ENCODE measurements around the gene DIAPH3.

DIAPH3 gene

DNA sequence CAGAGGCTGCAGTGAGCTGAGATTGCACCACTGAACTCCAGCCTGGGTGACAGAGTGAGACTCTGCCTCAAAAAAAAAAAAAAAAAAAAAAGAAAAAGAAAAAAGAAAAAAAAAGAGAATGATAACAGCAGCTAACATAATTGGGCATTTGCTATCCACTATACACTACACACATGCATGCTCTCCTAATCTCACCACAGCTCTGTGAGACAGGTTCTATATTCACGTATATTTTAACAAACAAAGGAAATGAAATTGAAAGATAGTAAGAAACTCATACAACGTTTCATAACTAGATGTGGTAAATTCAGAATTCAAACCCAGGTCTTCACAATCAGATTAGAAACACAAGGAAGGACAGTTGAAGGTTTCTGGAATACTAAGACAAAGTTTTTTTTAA, 265.7 kb downstream of the DIAPH3 start:
- no peaks in the 10 kb centered on the region for H3K36me3 Mint-ChIP-seq (ENCODE audit: low read depth)
- intact Hi-C loops (cut with micrococcal nuclease): no loop called here
- H3K27ac Mint-ChIP-seq: no peak overlapping the region
- H3K4me3 Mint-ChIP-seq: no peak overlapping the region
- no peaks in the 10 kb centered on the region for H3K9me3 Mint-ChIP-seq
- no peaks in the 10 kb centered on the region for H3K27me3 Mint-ChIP-seq
- H3K4me1 Mint-ChIP-seq (ENCODE audit: low read depth): no peaks in the 10 kb centered on the region

- H3K27me3 Mint-ChIP-seq: no peaks in the 10 kb centered on the region
- H3K27ac Mint-ChIP-seq: no peak overlapping the region
- H3K9me3 Mint-ChIP-seq: no peaks in the 10 kb centered on the region
- no peak overlapping the region for H3K4me3 Mint-ChIP-seq
- H3K36me3 Mint-ChIP-seq (ENCODE audit: low read depth): no peaks in the 10 kb centered on the region
- intact Hi-C loops (cut with micrococcal nuclease): no loop called here
- H3K4me1 Mint-ChIP-seq (ENCODE audit: low read depth): no peaks in the 10 kb centered on the region
Observed at GRCh38 chr13:59893266-59893665, 270.5 kb downstream of the DIAPH3 start.

DNA sequence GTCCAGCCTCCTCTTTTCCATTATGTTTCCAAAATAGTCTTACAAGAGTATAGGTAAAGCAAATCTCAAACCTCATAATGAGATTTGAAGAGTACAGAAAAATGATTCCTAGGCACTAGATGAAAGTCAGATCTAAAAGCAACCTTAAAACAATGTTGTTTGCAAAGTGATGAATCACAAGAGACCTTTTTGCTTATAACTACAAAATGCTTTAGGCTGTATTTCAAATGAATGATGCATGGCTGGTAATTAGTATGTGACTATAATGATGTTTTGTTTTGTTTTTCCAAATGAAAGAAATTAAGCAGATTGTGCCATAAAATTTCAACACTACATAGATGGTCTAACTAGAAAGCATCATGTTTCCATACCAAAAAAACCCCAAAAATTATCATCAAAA, 272.7 kb downstream of the DIAPH3 start:
- Mint-ChIP-seq H3K4me3 (no peak overlapping the region), H3K27me3 (no peaks in the 10 kb centered on the region), H3K27ac (no peak overlapping the region), H3K36me3 (ENCODE audit: low read depth) (no peaks in the 10 kb centered on the region), H3K4me1 (ENCODE audit: low read depth) (no peaks in the 10 kb centered on the region), H3K9me3 (no peaks in the 10 kb centered on the region)
- intact Hi-C loops (cut with micrococcal nuclease): no loop called here

DNA sequence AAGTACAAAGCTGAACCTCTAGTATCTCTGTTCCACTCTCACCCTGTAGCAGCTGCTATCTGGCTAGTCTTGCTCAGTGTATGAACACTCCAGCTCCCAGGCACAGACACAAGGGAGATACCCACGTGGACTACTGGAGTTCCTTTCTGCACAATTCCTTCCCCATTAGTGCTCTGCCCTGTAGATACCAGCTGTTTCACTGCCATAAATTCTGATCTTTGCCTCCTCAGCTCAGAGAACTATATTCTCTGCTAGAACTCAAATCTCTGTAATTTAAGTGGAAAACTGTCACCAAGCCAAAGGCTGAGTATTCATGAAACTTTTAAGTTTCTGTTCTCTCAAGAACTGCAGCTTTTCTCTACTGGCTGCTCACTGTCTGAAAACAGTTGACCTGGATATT, 273.7 kb downstream of the DIAPH3 start:
- intact Hi-C loops (cut with micrococcal nuclease): no loop called here
- Mint-ChIP-seq H3K4me1 (ENCODE audit: low read depth) (no peaks in the 10 kb centered on the region), H3K27me3 (no peaks in the 10 kb centered on the region), H3K9me3 (no peaks in the 10 kb centered on the region), H3K4me3 (no peak overlapping the region), H3K36me3 (ENCODE audit: low read depth) (no peaks in the 10 kb centered on the region), H3K27ac (no peak overlapping the region)

GRCh38 chr13:59888408-59888807, 275.3 kb downstream of the DIAPH3 start:
- H3K27ac Mint-ChIP-seq: no peak overlapping the region
- H3K4me1 Mint-ChIP-seq (ENCODE audit: low read depth): no peaks in the 10 kb centered on the region
- intact Hi-C loops (cut with micrococcal nuclease): no loop called here

GRCh38 chr13:59885076-59885475, 278.7 kb downstream of the DIAPH3 start:
- H3K27me3 Mint-ChIP-seq: no peaks in the 10 kb centered on the region
- H3K9me3 Mint-ChIP-seq: no peaks in the 10 kb centered on the region
- H3K4me1 Mint-ChIP-seq (ENCODE audit: low read depth): no peaks in the 10 kb centered on the region
- no peaks in the 10 kb centered on the region for H3K36me3 Mint-ChIP-seq (ENCODE audit: low read depth)
- no peak overlapping the region for H3K27ac Mint-ChIP-seq
- intact Hi-C loops (cut with micrococcal nuclease): no loop called here
- H3K4me3 Mint-ChIP-seq: no peak overlapping the region

More at GRCh38 chr13:59888408-59888807, 275.3 kb downstream of the DIAPH3 start:
- no peak overlapping the region for H3K4me3 Mint-ChIP-seq
- no peaks in the 10 kb centered on the region for H3K9me3 Mint-ChIP-seq
- H3K36me3 Mint-ChIP-seq (ENCODE audit: low read depth): no peaks in the 10 kb centered on the region
- no peaks in the 10 kb centered on the region for H3K27me3 Mint-ChIP-seq

DNA sequence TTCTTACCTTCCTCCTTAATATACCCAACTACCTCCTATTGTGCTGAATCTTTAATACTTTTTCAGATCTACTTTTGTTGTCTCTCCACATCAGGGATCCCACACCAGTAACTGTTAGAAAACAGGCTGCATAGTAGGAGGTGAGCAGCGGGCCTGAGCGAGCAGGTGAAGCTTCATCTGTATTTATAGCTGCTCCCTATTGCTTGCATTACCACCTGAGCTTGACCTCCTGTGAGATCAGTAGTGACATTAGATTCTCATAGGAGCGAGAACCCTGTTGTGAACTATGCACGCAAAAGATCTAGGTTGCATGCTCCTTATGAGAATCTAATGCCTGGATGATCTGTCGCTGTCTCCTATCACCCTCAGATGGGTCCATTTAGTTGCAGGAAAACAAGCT, 279.8 kb downstream of the DIAPH3 start:
- Mint-ChIP-seq H3K36me3 (ENCODE audit: low read depth) (no peaks in the 10 kb centered on the region), H3K4me1 (ENCODE audit: low read depth) (no peaks in the 10 kb centered on the region), H3K4me3 (no peak overlapping the region), H3K27me3 (no peaks in the 10 kb centered on the region), H3K27ac (no peak overlapping the region), H3K9me3 (no peaks in the 10 kb centered on the region)
- intact Hi-C loops (cut with micrococcal nuclease): no loop called here

DNA sequence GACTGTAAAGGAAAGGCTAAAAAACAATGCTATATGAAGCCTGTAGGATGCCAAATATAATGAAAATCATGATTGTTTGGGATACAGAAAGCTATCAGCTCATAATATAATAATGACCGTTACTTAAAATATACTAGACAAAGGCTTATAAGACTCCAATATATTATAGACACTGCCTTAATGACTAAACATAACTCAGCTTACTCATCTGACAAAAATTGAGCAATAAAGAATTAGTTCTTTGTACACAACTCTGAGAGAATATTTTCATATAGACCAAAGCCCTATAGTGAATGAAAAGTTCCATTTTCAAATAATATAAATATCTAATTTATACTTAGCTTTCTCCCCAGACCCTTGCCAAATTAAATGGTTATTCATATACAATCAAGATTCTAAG, 283.3 kb downstream of the DIAPH3 start:
- Mint-ChIP-seq H3K27ac (no peak overlapping the region), H3K27me3 (no peaks in the 10 kb centered on the region), H3K4me1 (ENCODE audit: low read depth) (no peaks in the 10 kb centered on the region), H3K36me3 (ENCODE audit: low read depth) (no peaks in the 10 kb centered on the region), H3K9me3 (no peaks in the 10 kb centered on the region), H3K4me3 (no peak overlapping the region)
- intact Hi-C loops (cut with micrococcal nuclease): no loop called here

DNA sequence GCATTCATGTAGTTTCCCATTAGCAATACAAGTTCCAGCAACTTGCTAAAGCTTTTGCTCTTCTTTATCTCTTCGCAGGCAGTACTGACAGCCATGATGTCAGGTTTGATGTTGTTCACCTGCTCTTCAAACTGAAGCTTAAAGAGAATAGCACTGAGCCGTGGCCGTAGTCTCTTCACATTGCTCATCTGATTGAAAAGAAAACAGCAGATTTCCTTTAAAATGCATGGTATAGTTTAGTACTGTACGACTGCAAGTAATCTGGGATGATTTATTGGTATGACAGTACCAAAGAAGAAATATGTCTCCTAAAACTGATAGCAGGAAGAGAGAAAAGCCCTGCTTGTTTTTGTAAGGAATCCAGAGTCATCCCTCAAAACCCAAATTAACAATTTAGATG, 284.4 kb downstream of the DIAPH3 start:
- H3K27me3 Mint-ChIP-seq: no peaks in the 10 kb centered on the region
- intact Hi-C loops (cut with micrococcal nuclease): no loop called here
- no peak overlapping the region for H3K4me3 Mint-ChIP-seq
- no peaks in the 10 kb centered on the region for H3K36me3 Mint-ChIP-seq (ENCODE audit: low read depth)
- H3K4me1 Mint-ChIP-seq (ENCODE audit: low read depth): no peaks in the 10 kb centered on the region
- H3K9me3 Mint-ChIP-seq: no peaks in the 10 kb centered on the region
- no peak overlapping the region for H3K27ac Mint-ChIP-seq

DNA sequence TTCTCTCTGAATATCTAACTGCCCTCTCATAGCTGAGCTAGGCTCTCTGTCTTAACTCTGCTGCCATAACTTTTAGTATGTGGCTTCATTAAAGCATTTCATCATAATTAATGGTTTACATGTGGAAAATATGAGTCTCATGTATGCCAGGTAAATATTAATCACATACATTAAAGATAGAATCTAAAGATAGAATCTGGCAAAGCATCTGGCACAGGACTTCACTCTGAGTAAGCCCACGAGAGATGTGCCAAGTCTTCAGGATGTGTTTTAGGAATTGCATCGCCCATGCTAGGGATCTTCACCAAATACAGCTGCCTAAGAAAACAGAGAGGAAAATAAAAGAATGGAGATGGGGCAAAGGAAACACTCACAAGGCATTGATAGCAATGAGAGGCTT, 285.8 kb downstream of the DIAPH3 start:
- Mint-ChIP-seq H3K4me1 (ENCODE audit: low read depth) (no peaks in the 10 kb centered on the region), H3K36me3 (ENCODE audit: low read depth) (no peaks in the 10 kb centered on the region), H3K27ac (no peak overlapping the region), H3K4me3 (no peak overlapping the region), H3K27me3 (no peaks in the 10 kb centered on the region), H3K9me3 (no peaks in the 10 kb centered on the region)
- intact Hi-C loops (cut with micrococcal nuclease): no loop called here

DNA sequence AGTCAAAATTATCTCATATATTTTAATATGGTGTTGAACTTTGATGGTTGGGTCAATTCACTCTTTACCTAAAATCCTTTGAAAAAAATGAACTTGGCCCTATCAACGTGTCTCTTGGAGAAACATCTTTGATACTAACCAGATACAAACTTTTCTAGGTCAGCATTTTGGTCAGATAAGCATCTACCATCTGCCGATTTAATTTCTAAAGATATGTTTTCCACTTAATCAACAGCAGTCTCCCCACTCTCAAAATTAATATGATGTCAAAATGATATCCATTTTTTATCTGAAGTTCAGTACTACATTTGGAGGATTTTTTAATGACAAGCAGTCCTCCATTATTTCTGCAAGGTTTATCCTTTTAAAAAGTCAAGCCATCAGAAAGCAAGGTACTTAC, 288.8 kb downstream of the DIAPH3 start:
- no peak overlapping the region for H3K4me3 Mint-ChIP-seq
- H3K27me3 Mint-ChIP-seq: no peaks in the 10 kb centered on the region
- H3K36me3 Mint-ChIP-seq (ENCODE audit: low read depth): no peaks in the 10 kb centered on the region
- intact Hi-C loops (cut with micrococcal nuclease): no loop called here
- H3K9me3 Mint-ChIP-seq: no peaks in the 10 kb centered on the region
- no peaks in the 10 kb centered on the region for H3K4me1 Mint-ChIP-seq (ENCODE audit: low read depth)
- H3K27ac Mint-ChIP-seq: no peak overlapping the region

GRCh38 chr13:59873856-59874255, 289.9 kb downstream of the DIAPH3 start:
- Mint-ChIP-seq H3K9me3 (no peaks in the 10 kb centered on the region), H3K27me3 (no peaks in the 10 kb centered on the region), H3K4me1 (ENCODE audit: low read depth) (no peaks in the 10 kb centered on the region), H3K36me3 (ENCODE audit: low read depth) (no peaks in the 10 kb centered on the region), H3K27ac (no peak overlapping the region), H3K4me3 (no peak overlapping the region)
- intact Hi-C loops (cut with micrococcal nuclease): no loop called here

DNA sequence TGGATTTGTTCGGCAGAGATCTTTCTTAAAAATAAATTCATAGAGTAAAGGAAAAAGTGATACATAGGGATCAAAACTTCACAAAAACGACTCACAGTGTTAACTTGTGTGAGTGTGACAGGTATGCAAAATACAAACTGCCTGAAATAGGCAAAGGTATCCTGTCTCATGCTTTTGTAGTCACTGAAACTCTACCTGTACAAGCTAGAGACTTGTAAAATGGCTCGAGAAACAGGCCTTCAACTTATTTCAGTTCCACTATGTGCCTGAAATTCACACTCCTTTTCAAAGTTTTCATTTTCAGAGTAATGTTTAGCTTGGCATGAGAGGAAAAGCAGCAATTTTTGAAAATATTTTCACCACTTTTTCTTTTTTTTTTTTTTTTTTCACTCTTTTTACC, 290.4 kb downstream of the DIAPH3 start:
- no peaks in the 10 kb centered on the region for H3K36me3 Mint-ChIP-seq (ENCODE audit: low read depth)
- no peaks in the 10 kb centered on the region for H3K9me3 Mint-ChIP-seq

GRCh38 chr13:59867867-59868266, 295.9 kb downstream of the DIAPH3 start:
- Mint-ChIP-seq H3K9me3 (no peaks in the 10 kb centered on the region), H3K4me1 (ENCODE audit: low read depth) (no peaks in the 10 kb centered on the region), H3K4me3 (no peak overlapping the region), H3K27me3 (no peaks in the 10 kb centered on the region), H3K27ac (no peak overlapping the region), H3K36me3 (ENCODE audit: low read depth) (no peaks in the 10 kb centered on the region)
- intact Hi-C loops (cut with micrococcal nuclease): no loop called here

More for the DNA sequence above, 290.4 kb downstream of the DIAPH3 start:
- H3K4me1 Mint-ChIP-seq (ENCODE audit: low read depth): no peaks in the 10 kb centered on the region
- no peak overlapping the region for H3K27ac Mint-ChIP-seq
- intact Hi-C loops (cut with micrococcal nuclease): no loop called here
- H3K4me3 Mint-ChIP-seq: no peak overlapping the region
- H3K27me3 Mint-ChIP-seq: no peaks in the 10 kb centered on the region

- H3K4me3 Mint-ChIP-seq: no peak overlapping the region
- no peak overlapping the region for H3K27ac Mint-ChIP-seq
- no peaks in the 10 kb centered on the region for H3K9me3 Mint-ChIP-seq
- H3K36me3 Mint-ChIP-seq (ENCODE audit: low read depth): no peaks in the 10 kb centered on the region
- intact Hi-C loops (cut with micrococcal nuclease): no loop called here
- H3K27me3 Mint-ChIP-seq: no peaks in the 10 kb centered on the region
- H3K4me1 Mint-ChIP-seq (ENCODE audit: low read depth): no peaks in the 10 kb centered on the region
Observed at GRCh38 chr13:59865398-59865797, 298.3 kb downstream of the DIAPH3 start.

GRCh38 chr13:59863621-59864020, 300.1 kb downstream of the DIAPH3 start:
- Mint-ChIP-seq H3K4me3 (no peak overlapping the region), H3K4me1 (ENCODE audit: low read depth) (no peaks in the 10 kb centered on the region), H3K9me3 (no peaks in the 10 kb centered on the region), H3K27me3 (no peaks in the 10 kb centered on the region), H3K27ac (no peak overlapping the region), H3K36me3 (ENCODE audit: low read depth) (no peaks in the 10 kb centered on the region)
- intact Hi-C loops (cut with micrococcal nuclease): no loop called here

All from dendritic cell treated with granulocyte-macrophage colony-stimulating factor and Interleukin-4, amounts not matched to agents 40 ng/mL and 50 ng/mL, for 4 days (primary cell).